Skeletal muscle satellite cell (primary cell): ENCODE measurements around the gene ABHD18. TPM values are rescaled to one million over a fixed set of nuclear protein-coding genes. Genes with fewer than 3 reads are reported as not detected.
"Not testable (repeated sequence)": the region's sequence is repeated elsewhere in the genome, so short reads cannot be mapped to it uniquely, and the experiment has no call there.

Experiments used
- H3K27me3 ChIP-seq: 2 replicates; pipeline ENCODE4 v1.7.0; 2013; ENCODE audit warnings: low read length; ENCODE audit not compliant: control insufficient read depth, insufficient read depth
- H3K36me3 ChIP-seq: 2 replicates; pipeline ENCODE4 v1.7.0; 2013; ENCODE audit warnings: mild to moderate bottlenecking, control low read depth, low read length; ENCODE audit not compliant: insufficient read depth
- H3K4me1 ChIP-seq: 2 replicates; pipeline ENCODE4 v1.7.0; 2013; ENCODE audit warnings: low read length; ENCODE audit not compliant: control insufficient read depth, insufficient read depth
- H3K4me2 ChIP-seq: 2 replicates; pipeline ENCODE4 v1.7.0; 2013; ENCODE audit warnings: mild to moderate bottlenecking, low read length
- H3K4me3 ChIP-seq: 2 replicates; pipeline ENCODE4 v1.7.0; 2013; ENCODE audit warnings: low read length
- H3K9ac ChIP-seq: 2 replicates; pipeline ENCODE4 v1.7.0; 2013; ENCODE audit warnings: mild to moderate bottlenecking, low read depth, low read length, moderate library complexity
- H3K9me3 ChIP-seq: replicated peaks from 2 replicates; pipeline ENCODE4 v1.7.0; 2013; ENCODE audit warnings: mild to moderate bottlenecking, control low read depth, low read length
- total RNA-seq: library from RNA; depleted of rRNA; stranded (reverse); fragments of >200 nt; gene quantifications from 2 replicates; pipeline ENCODE4 v1.2.3, GENCODE V29; 2012; rRNA removed

The ABHD18 gene
- total RNA-seq: 5.0 and 6.6 TPM in 2 replicates

DNA sequence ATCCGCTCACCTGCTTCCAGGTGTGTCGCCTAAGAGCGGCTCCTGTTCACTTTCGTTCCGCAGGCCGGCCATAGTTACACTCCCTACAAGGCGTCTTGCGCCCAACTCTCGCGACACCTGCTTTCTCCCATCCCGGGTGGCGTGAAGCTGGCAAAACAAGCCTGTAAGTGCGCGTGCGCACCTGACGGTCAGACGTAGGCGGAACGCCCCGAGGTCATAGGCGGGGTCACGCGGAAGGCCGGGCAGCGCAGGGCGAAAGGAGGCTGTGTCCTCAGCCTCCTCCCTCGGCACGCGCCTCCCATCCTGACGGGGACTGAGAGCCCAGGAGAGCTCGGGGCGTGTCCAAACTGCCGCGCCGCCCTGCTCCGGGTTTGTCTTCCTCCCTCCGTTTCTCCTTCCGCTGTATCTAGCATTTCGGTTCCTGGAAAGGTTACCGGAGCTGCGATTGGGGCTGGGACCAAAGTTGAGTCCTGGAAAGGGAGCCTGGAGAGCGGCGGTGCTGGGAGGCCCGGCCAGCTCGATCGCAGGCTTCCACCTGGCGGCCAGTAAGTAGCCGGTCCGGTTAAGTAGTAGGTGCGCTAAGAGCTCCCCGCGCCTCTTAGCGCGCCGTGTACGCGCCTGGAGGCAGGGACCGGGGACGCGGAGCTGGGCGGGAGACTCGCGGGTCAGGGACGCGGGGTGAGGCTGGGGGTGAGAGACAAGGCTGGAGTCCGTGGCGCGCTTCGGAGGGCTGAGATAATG lies at the start of gene ABHD18, which contains the start of gene MFSD8:
Gene ABHD18, plus strand, starts transcription at position 345 of the 741 bp plus-strand sequence. CDS start 17,550 bp downstream, outside the sequence.
Gene MFSD8, minus strand, starts transcription at position 112 of the 741 bp plus-strand sequence. Its CDS starts 40 bp downstream, at position 72.
- Histone ChIP-seq H3K4me2 (peak within 1 kb of the TSS; percentile 92), H3K4me1 (peaks cover 6% of the 10 kb centered on the region), H3K36me3 (no peaks in the 10 kb centered on the region), H3K27me3 (no peaks in the 10 kb centered on the region), H3K9me3 (no peaks in the 10 kb centered on the region), H3K9ac (peak within 1 kb of the TSS; percentile 95), H3K4me3 (peak within 1 kb of the TSS; percentile 98)

DNA sequence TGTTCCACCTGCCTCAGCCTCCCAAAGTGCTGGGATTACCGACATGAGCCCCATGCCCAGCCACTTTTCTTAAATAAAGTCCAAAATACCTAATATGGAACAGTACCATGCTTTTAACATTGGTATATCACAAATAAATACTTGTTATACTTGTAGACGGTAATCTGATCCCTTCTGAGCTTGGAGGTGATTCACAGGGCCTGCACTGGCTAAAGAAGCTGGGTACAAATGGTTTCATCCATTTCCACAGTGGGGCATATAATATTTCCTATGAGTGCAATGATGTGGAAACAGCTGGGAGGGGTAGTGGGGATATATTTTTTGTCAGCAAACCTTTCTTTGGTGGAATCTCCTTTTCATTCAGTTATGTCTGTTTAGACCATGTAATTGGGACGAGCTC lies 48.7 kb upstream of the ABHD18 start:
- Histone ChIP-seq H3K4me2 (no peak overlapping the region), H3K4me1 (no peaks in the 10 kb centered on the region), H3K4me3 (no peak overlapping the region), H3K9me3 (no peaks in the 10 kb centered on the region), H3K9ac (no peak overlapping the region), H3K36me3 (peaks cover 16% of the 10 kb centered on the region), H3K27me3 (no peaks in the 10 kb centered on the region)

DNA sequence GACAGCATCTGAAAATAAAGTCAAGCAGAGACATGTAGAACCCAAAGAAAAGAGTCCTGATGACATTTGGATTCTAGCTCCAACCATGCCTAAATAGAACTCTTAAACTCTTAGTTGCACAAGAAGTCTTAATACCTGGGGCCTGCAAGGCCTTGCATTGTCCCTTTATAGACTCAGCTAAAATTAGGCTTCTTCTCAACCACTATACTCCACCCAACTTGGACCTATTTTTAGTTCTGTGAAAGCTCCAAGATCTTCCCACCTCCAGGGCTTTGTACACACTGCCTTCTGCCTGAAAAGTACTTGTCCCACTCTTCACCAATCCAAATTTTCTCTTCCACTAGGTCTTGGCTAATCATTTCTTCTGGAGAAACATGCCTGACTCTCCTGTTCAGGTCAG lies 48.1 kb upstream of the ABHD18 start:
- H3K27me3 ChIP-seq: no peaks in the 10 kb centered on the region
- H3K9me3 ChIP-seq: no peaks in the 10 kb centered on the region
- H3K4me2 ChIP-seq: no peak overlapping the region
- no peak overlapping the region for H3K4me3 ChIP-seq
- H3K9ac ChIP-seq: no peak overlapping the region
- H3K4me1 ChIP-seq: no peaks in the 10 kb centered on the region
- peaks cover 20% of the 10 kb centered on the region for H3K36me3 ChIP-seq

DNA sequence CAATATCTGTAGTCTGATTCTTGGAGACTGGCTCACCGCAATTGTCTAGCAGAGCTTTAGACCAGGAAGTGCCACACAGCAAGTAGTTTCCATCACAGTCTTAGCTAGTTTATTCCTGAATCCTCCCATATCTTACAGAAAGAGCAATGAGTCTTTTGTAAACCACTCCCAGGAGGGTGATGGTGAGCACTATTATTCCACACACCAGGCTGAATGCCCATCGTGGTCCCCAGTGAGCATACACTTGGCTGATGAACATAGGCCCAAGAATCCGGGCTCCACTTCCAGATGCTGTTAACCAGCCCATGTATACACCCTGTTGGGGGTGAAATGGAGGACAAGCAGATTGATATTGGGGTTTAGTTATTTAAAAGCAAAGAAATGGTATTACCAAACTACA lies 44.7 kb upstream of the ABHD18 start:
- no peaks in the 10 kb centered on the region for H3K9me3 ChIP-seq
- no peak overlapping the region for H3K4me2 ChIP-seq
- H3K4me3 ChIP-seq: no peak overlapping the region
- peaks cover 21% of the 10 kb centered on the region for H3K36me3 ChIP-seq
- no peak overlapping the region for H3K9ac ChIP-seq
- H3K4me1 ChIP-seq: no peaks in the 10 kb centered on the region
- no peaks in the 10 kb centered on the region for H3K27me3 ChIP-seq

DNA sequence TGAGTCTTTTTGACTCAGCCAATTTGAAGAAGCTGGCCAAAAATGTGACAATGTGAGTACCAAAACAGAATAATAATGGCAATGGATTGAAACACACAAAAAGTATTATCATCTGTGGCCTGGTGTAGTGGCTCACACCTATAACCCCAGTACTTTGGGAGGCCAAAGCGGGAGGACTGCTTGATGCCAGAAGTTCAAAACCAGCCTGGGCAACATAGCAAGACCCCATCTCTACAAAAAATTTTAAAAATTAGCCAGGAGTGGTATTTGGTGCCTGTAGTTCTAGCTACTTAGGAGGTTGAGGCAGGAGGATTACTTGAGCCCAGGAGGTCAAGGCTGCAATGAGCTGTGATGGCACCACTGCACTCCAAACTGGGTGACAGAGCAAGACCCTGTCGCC lies 43.0 kb upstream of the ABHD18 start:
- Histone ChIP-seq H3K36me3 (peaks cover 25% of the 10 kb centered on the region), H3K4me2 (no peak overlapping the region)

DNA sequence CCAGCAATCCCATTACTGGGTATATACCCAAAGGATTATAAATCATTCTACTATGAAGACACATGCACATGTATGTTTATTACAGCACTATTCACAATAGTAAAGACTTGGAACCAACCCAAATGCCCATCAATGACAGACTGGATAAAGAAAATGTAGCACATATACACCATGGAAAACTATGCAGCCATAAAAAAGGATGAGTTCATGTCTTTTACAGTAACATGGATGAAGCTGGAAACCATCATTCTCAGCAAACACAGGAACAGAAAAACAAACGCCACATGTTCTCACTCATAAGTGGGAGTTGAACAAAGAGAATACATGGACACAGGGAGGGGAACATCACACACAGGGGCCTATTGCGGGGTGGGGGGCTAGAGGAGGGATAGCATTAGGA lies 39.5 kb upstream of the ABHD18 start:
- H3K9me3 ChIP-seq, H3K4me2 ChIP-seq, H3K9ac ChIP-seq, H3K4me1 ChIP-seq, H3K4me3 ChIP-seq, H3K27me3 ChIP-seq: not testable (repeated sequence)
- H3K36me3 ChIP-seq: peaks cover 17% of the 10 kb centered on the region

More for the DNA sequence above, 43.0 kb upstream of the ABHD18 start:
- H3K4me3 ChIP-seq: no peak overlapping the region
- no peaks in the 10 kb centered on the region for H3K27me3 ChIP-seq
- H3K4me1 ChIP-seq: no peaks in the 10 kb centered on the region
- no peak overlapping the region for H3K9ac ChIP-seq
- H3K9me3 ChIP-seq: no peaks in the 10 kb centered on the region

DNA sequence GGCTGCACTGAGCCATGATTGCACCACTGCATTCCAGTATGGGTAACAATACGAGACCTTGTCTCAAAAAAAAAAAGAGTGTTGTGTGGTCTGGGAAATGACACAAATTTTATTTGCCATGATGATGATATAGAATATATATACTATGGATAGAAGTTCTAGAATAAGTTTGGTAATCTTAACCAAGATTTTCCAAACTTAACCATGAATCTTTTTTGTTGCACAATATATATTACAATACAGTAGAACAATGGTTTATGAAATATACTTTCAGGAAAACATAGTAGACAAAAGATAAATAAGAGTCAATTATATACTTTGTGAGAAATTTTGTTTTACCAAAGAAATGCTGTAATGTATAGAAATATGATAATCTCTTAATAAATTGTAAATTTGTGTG lies 35.0 kb upstream of the ABHD18 start:
- Histone ChIP-seq H3K4me2 (no peak overlapping the region), H3K4me3 (no peak overlapping the region), H3K9me3 (no peaks in the 10 kb centered on the region), H3K9ac (no peak overlapping the region), H3K27me3 (no peaks in the 10 kb centered on the region), H3K36me3 (peaks cover 4% of the 10 kb centered on the region), H3K4me1 (no peaks in the 10 kb centered on the region)

DNA sequence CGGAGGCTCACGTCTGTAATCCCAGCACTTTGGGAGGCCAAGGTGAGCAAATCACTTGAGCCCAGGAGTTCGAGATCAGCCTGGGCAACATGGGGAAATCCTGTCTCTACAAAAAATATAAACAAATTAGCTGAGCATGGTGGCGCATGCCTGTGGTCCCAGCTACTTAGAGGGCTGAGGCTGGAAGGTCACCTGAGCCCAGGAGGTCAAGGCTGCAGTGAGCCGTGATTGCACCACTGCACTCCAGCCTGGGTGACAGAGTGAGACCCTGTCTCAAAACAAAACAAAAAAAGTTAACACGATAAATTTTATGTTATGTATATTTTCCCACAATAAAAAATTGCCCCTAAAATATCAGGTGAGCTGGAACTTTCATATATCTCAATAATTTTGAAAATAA lies 33.4 kb upstream of the ABHD18 start:
- H3K9ac ChIP-seq, H3K4me2 ChIP-seq, H3K36me3 ChIP-seq, H3K9me3 ChIP-seq, H3K4me3 ChIP-seq, H3K4me1 ChIP-seq, H3K27me3 ChIP-seq: not testable (repeated sequence)

DNA sequence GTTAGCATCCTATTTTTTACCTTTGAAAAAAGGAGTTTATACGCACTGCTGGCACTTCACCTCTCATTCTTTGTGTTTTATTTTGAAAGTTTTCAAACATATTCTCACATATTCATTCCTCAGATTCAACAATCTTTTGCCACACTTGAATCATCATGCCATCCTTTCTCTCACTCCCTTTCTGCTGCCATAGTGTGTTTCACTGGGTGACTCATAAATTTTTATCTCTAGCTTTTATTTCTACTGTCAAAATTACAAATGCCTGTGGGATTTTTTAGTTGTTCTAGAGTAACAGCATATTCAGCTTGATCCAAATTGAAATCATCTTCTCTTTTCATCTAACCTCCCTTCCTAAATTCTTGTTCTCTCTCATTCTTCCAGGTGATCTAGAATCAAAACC lies 28.2 kb upstream of the ABHD18 start:
- Histone ChIP-seq H3K4me1 (peaks cover 10% of the 10 kb centered on the region), H3K36me3 (peaks cover 1% of the 10 kb centered on the region), H3K4me2 (no peak overlapping the region), H3K9ac (no peak overlapping the region), H3K9me3 (no peaks in the 10 kb centered on the region), H3K27me3 (no peaks in the 10 kb centered on the region), H3K4me3 (no peak overlapping the region)

DNA sequence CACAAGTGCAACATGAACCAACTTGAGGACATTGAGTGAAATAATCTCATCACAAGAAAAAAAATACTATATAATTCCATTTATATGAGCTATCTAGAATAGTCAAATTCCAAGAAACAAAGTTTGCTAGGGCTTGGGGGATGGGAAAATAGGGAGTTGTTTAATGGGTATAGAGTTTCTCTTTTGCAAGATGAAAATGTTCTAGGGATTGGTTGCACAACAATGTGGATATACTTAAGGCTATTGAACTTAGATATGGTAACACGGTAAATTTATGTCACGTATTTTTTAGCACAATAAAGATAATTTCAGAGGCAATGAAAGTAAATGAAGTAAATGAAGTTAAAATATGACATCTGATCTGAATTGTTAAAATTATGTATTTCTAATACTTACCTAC lies 8.1 kb upstream of the ABHD18 start:
- no peaks in the 10 kb centered on the region for H3K9me3 ChIP-seq

DNA sequence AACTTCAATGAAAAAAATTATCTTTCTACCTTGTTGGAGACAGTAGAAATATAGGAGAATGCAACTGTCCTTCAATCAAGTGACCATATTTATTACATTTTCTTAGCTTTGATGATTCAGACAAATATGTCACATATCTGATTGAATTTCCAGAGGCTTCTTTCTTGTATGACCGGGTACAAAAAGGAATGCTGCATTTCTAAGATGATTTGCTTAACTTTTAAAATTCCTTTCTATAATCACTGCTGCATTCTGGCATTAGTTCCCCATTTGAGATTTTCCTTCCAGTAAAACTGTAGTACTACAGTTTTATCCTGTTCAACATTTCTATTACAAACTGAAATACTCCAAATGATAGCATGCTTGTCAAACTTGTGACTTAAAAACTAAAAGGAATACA lies 5.4 kb upstream of the ABHD18 start:
- H3K27me3 ChIP-seq: no peaks in the 10 kb centered on the region
- H3K9me3 ChIP-seq: no peaks in the 10 kb centered on the region
- no peak overlapping the region for H3K4me3 ChIP-seq
- no peaks in the 10 kb centered on the region for H3K4me1 ChIP-seq
- H3K9ac ChIP-seq: no peak overlapping the region
- peaks cover 6% of the 10 kb centered on the region for H3K36me3 ChIP-seq
- no peak overlapping the region for H3K4me2 ChIP-seq

More for the DNA sequence above, 8.1 kb upstream of the ABHD18 start:
- no peaks in the 10 kb centered on the region for H3K27me3 ChIP-seq
- no peaks in the 10 kb centered on the region for H3K4me1 ChIP-seq
- peaks cover 11% of the 10 kb centered on the region for H3K36me3 ChIP-seq
- H3K4me3 ChIP-seq: no peak overlapping the region
- no peak overlapping the region for H3K9ac ChIP-seq
- no peak overlapping the region for H3K4me2 ChIP-seq
